Measurements from ENCODE around the gene ZNG1B.
"Not testable (repeated sequence)": the region's sequence is repeated elsewhere in the genome, so short reads cannot be mapped to it uniquely, and the experiment has no call there.

GRCh38 chr2:113541204-113541975 lies 103.9 kb downstream of the ZNG1B start:
- TF ChIP-seq SUZ12 (IDR thresholded peaks at IDR 0.05; ENCODE audit: extremely low read depth, insufficient read depth, insufficient read length); ZNF274 (IDR thresholded peaks at IDR 0.05; ENCODE audit: low read depth, low read length); YY1 (IDR thresholded peaks at IDR 0.05; ENCODE audit: insufficient read depth, insufficient read length): not testable (repeated sequence)

Data from NT2/D1 (cell line).